GM12878 (cell line): ENCODE results near the gene DDIT3. TPM values are rescaled to one million over a fixed set of nuclear protein-coding genes. Genes with fewer than 3 reads are reported as not detected.

ENCODE experiments used
- ASH2L ChIP-seq: fragments of 300-600, 200-600 bp; sonication (generic); IDR thresholded peaks from 2 replicates; pipeline ENCODE4 v1.6.1; 2017; ENCODE audit warnings: low read depth, mild to moderate bottlenecking, borderline replicate concordance
- FOS ChIP-seq: IDR thresholded peaks from 3 replicates; pipeline ENCODE4 v1.6.1; 2011; ENCODE audit warnings: borderline replicate concordance; ENCODE audit not compliant: insufficient read length; ENCODE audit errors: extremely low read depth
- GATAD2B ChIP-seq: fragments of 450-650 bp; conservative IDR thresholded peaks from 2 replicates; pipeline ENCODE4 v1.6.1; 2017; ENCODE audit warnings: low read depth, mild to moderate bottlenecking, moderate library complexity
- HDGF ChIP-seq: fragments of 450-650 bp; IDR thresholded peaks from 2 replicates; pipeline ENCODE4 v1.6.1; 2016; ENCODE audit warnings: antibody characterized with exemption
- IKZF1 ChIP-seq: fragments of 450-650 bp; conservative IDR thresholded peaks from 2 replicates; pipeline ENCODE4 v1.6.1; 2017; ENCODE audit warnings: antibody characterized with exemption, mild to moderate bottlenecking
- LARP7 ChIP-seq: fragments of 450-650 bp; IDR thresholded peaks from 2 replicates; pipeline ENCODE4 v1.6.1; 2017; ENCODE audit warnings: mild to moderate bottlenecking
- MEF2A ChIP-seq: IDR thresholded peaks from 2 replicates; pipeline ENCODE4 v1.6.1; 2011; ENCODE audit warnings: low read depth, mild to moderate bottlenecking, low read length, moderate library complexity; ENCODE audit not compliant: insufficient read depth
- MEF2B ChIP-seq: fragments of 450-650 bp; IDR thresholded peaks from 2 replicates; pipeline ENCODE4 v1.6.1; 2018; ENCODE audit warnings: mild to moderate bottlenecking, moderate library complexity; ENCODE audit not compliant: partially characterized antibody, poor library complexity, severe bottlenecking
- MTA2 ChIP-seq: fragments of 450-650 bp; IDR thresholded peaks from 2 replicates; pipeline ENCODE4 v1.6.1; 2016; ENCODE audit warnings: low read depth, mild to moderate bottlenecking, moderate library complexity
- NFIC ChIP-seq: IDR thresholded peaks from 2 replicates; pipeline ENCODE4 v1.6.1; 2012; ENCODE audit warnings: low read depth, mild to moderate bottlenecking, inconsistent platforms, low read length, moderate library complexity
- NFYB ChIP-seq: IDR thresholded peaks from 2 replicates; pipeline ENCODE4 v1.6.1; 2011; ENCODE audit warnings: low read depth, mild to moderate bottlenecking, low read length, improper control_type of control experiment, moderate library complexity; ENCODE audit not compliant: insufficient read depth
- PAX8 ChIP-seq: fragments of 450-650 bp; IDR thresholded peaks from 2 replicates; pipeline ENCODE4 v1.6.1; 2017; ENCODE audit warnings: mild to moderate bottlenecking, moderate library complexity
- POLR2A ChIP-seq: IDR thresholded peaks from 2 replicates; pipeline ENCODE4 v1.6.1; 2011; ENCODE audit warnings: low read depth, mild to moderate bottlenecking, low read length
- SIX5 ChIP-seq: IDR thresholded peaks from 2 replicates; pipeline ENCODE4 v1.6.1; 2011; ENCODE audit warnings: mild to moderate bottlenecking, low read depth, low read length, moderate library complexity; ENCODE audit not compliant: severe bottlenecking
- ZNF622 ChIP-seq: fragments of 450-650 bp; IDR thresholded peaks from 2 replicates; pipeline ENCODE4 v1.6.1; 2017; ENCODE audit warnings: mild to moderate bottlenecking, inconsistent platforms
- ZSCAN29 ChIP-seq: fragments of 450-650 bp; IDR thresholded peaks from 2 replicates; pipeline ENCODE4 v1.6.1; 2017; ENCODE audit warnings: mild to moderate bottlenecking, moderate library complexity
- polyA plus RNA-seq, 11 experiments: library from polyadenylated mRNA; depleted of rRNA in 4 of 11; unstranded in 6 of 11; stranded (reverse) in 5 of 11; fragments of >200 nt; fragmentation: Nextera tagmentation in 4 of 11; fragmentation: Illumina TruSeq in 1 of 11; extraction: Ambion mirVana in 4 of 11; extraction: Trizol in 1 of 11; gene quantifications; 1 replicate in 1 of 11; 2 replicates in 10 of 11; pipeline versions ENCODE4 v1.2.1 to v1.2.3, GENCODE V29; 2011 to 2016; ENCODE audit warnings: inconsistent platforms in 2 of 11, missing spikeins in 2 of 11, low read depth in 1 of 11
- total RNA-seq, 4 experiments: library from RNA; depleted of rRNA in 3 of 4; stranded (reverse); fragments of >200 nt in 3 of 4; fragmentation: Illumina TruSeq in 1 of 4; extraction: Trizol in 1 of 4; gene quantifications; 2 replicates each; pipeline versions ENCODE4 v1.2.1 to v1.2.3, GENCODE V29; 2013 to 2021
- TF ChIP-seq, protein P1 (sequence below): fragments of 450-650 bp; IDR thresholded peaks from 2 replicates; pipeline ENCODE4 v1.6.1; 2017; ENCODE audit warnings: mild to moderate bottlenecking, moderate library complexity
- TF ChIP-seq, protein P2 (sequence below): IDR thresholded peaks from 2 replicates; pipeline ENCODE4 v1.6.1; 2012; ENCODE audit warnings: low read depth, low read length, improper control_type of control experiment
- TF ChIP-seq, protein P3 (sequence below): fragments of 450-650 bp; IDR thresholded peaks from 2 replicates; pipeline ENCODE4 v1.6.1; 2016; ENCODE audit warnings: mild to moderate bottlenecking, moderate library complexity, borderline replicate concordance

The DDIT3 gene
- total and polyA plus RNA-seq, 10 of the 15 experiments (the other 5 are each of a cell fraction or from before 2014, with no cell fraction given), result 9.2 to 28.9 (median 15.5) TPM

DNA sequence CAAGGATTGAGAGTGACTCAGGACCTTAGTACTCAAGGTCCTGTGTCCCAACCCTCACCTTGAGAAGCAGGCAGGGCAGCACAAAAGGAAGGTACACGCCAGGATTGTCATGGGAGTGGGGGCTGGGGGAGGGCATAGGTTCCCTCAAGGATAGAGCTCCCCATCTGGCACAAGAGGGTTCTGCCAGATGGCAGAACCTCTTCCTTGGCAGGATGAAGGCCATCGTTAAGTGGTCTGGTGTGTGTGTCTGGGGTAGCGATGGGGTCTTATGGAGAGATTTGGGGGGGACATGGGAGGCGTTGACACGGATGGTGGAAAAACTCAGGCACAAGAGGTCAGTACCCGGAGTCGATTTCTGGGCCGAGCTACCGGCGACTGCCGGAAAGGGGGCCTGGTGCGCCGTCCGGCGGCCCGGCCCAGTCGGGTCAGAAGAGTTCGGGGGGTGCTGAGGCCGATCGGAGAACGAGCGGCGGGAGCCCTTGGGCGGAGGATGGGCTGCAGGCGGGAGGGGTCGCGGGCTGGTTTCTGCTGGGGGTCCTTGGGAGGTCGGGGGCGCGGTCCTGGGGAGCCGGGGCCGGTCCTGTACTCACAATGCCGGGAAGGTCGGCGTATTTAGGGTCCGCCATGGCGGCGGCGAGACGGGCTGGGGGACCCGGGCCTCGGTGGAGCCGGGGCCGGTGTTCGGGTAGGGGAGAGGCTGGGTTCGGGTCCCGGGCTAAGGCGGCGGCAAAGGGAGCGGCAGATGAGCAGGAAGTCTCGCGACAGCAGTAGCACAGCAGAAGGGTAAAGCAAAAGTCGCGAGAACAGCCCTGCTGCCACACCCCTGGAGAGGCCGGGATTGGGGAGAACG is 26.3 kb upstream of the DDIT3 start, which contains the start of gene DCTN2 (continued):
- TF ChIP-seq MEF2A, result no peak
- peak; percentile 64 for TF ChIP-seq IKZF1
- TF ChIP-seq ZSCAN29, result no peak
- peak; percentile 10; the same call in 1 of the 2 replicates for TF ChIP-seq LARP7
- TF ChIP-seq ZNF622, result no peak
- TF ChIP-seq GATAD2B, result no peak
- TF ChIP-seq FOS, result no peak
- no peak for TF ChIP-seq ASH2L
- peak; percentile 76 for TF ChIP-seq POLR2A
- TF ChIP-seq, protein P1, sequence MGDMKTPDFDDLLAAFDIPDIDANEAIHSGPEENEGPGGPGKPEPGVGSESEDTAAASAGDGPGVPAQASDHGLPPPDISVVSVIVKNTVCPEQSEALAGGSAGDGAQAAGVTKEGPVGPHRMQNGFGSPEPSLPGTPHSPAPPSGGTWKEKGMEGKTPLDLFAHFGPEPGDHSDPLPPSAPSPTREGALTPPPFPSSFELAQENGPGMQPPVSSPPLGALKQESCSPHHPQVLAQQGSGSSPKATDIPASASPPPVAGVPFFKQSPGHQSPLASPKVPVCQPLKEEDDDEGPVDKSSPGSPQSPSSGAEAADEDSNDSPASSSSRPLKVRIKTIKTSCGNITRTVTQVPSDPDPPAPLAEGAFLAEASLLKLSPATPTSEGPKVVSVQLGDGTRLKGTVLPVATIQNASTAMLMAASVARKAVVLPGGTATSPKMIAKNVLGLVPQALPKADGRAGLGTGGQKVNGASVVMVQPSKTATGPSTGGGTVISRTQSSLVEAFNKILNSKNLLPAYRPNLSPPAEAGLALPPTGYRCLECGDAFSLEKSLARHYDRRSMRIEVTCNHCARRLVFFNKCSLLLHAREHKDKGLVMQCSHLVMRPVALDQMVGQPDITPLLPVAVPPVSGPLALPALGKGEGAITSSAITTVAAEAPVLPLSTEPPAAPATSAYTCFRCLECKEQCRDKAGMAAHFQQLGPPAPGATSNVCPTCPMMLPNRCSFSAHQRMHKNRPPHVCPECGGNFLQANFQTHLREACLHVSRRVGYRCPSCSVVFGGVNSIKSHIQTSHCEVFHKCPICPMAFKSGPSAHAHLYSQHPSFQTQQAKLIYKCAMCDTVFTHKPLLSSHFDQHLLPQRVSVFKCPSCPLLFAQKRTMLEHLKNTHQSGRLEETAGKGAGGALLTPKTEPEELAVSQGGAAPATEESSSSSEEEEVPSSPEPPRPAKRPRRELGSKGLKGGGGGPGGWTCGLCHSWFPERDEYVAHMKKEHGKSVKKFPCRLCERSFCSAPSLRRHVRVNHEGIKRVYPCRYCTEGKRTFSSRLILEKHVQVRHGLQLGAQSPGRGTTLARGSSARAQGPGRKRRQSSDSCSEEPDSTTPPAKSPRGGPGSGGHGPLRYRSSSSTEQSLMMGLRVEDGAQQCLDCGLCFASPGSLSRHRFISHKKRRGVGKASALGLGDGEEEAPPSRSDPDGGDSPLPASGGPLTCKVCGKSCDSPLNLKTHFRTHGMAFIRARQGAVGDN, result no peak
- peak; percentile 90 for TF ChIP-seq HDGF
- no peak for TF ChIP-seq PAX8
- TF ChIP-seq MTA2, result no peak
- TF ChIP-seq, protein P2, sequence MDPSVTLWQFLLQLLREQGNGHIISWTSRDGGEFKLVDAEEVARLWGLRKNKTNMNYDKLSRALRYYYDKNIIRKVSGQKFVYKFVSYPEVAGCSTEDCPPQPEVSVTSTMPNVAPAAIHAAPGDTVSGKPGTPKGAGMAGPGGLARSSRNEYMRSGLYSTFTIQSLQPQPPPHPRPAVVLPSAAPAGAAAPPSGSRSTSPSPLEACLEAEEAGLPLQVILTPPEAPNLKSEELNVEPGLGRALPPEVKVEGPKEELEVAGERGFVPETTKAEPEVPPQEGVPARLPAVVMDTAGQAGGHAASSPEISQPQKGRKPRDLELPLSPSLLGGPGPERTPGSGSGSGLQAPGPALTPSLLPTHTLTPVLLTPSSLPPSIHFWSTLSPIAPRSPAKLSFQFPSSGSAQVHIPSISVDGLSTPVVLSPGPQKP, result no peak
- TF ChIP-seq MEF2B, result no peak
- peak; percentile 28; the same call in 1 of the 2 replicates for TF ChIP-seq NFYB
- no peak for TF ChIP-seq NFIC
- TF ChIP-seq, protein P3, sequence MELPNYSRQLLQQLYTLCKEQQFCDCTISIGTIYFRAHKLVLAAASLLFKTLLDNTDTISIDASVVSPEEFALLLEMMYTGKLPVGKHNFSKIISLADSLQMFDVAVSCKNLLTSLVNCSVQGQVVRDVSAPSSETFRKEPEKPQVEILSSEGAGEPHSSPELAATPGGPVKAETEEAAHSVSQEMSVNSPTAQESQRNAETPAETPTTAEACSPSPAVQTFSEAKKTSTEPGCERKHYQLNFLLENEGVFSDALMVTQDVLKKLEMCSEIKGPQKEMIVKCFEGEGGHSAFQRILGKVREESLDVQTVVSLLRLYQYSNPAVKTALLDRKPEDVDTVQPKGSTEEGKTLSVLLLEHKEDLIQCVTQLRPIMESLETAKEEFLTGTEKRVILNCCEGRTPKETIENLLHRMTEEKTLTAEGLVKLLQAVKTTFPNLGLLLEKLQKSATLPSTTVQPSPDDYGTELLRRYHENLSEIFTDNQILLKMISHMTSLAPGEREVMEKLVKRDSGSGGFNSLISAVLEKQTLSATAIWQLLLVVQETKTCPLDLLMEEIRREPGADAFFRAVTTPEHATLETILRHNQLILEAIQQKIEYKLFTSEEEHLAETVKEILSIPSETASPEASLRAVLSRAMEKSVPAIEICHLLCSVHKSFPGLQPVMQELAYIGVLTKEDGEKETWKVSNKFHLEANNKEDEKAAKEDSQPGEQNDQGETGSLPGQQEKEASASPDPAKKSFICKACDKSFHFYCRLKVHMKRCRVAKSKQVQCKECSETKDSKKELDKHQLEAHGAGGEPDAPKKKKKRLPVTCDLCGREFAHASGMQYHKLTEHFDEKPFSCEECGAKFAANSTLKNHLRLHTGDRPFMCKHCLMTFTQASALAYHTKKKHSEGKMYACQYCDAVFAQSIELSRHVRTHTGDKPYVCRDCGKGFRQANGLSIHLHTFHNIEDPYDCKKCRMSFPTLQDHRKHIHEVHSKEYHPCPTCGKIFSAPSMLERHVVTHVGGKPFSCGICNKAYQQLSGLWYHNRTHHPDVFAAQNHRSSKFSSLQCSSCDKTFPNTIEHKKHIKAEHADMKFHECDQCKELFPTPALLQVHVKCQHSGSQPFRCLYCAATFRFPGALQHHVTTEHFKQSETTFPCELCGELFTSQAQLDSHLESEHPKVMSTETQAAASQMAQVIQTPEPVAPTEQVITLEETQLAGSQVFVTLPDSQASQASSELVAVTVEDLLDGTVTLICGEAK, result no peak
- TF ChIP-seq SIX5, result no peak
